K562 (cell line): ENCODE data around the gene PRKACG. TPM values are rescaled to one million over a fixed set of nuclear protein-coding genes. Genes with fewer than 3 reads are reported as not detected.

ENCODE experiments used
- ATAC-seq: fragments of 200-7000 bp; cut with Tn5 transposase; 3 replicates; pipeline ENCODE4 v1.9.1; 2020; ENCODE audit warnings: moderate library complexity
- BruUV-seq: library from RNA; stranded (reverse); fragments of 400-500 nt; replicated peaks from 2 replicates; lab custom pipeline; 2021; lab: Mats Ljungman, UMichigan
- CTCF ChIA-PET: fragments of 300-600 bp; formaldehyde crosslinking; extraction: SDS; loops from one replicate; lab custom pipeline; 2021; ENCODE audit warnings: low intra/inter-chr PET ratio; lab: Yijun Ruan, JAX
- POLR2A ChIA-PET: fragments of 300-600, 350-650 bp; sonication (Branson Sonifier 250); formaldehyde crosslinking; extraction: SDS; loops from one replicate; lab custom pipeline; 2021; ENCODE audit warnings: antibody characterized with exemption, inconsistent platforms; lab: Yijun Ruan, JAX
- DNase-seq, 4 experiments: peaks; one replicate each; pipeline versions ENCODE4 v3.0.0 to v3.0.0-alpha.2; 2011 to 2018; ENCODE audit warnings: low spot score in 3 of 4, mixed read lengths in 3 of 4; ENCODE audit errors: extremely low read depth in 1 of 4
- FAIRE-seq: peaks from 2 replicates; lab custom pipeline; 2011; peaks lifted over from hg19 to GRCh38; lab: Jason Lieb, UNC
- H2AFZ ChIP-seq: 2 replicates; pipeline ENCODE4 v1.6.0; 2011; ENCODE audit warnings: low read depth, low read length, control low read depth, inconsistent platforms
- H3K27ac ChIP-seq: fragments of 200-600 bp; 3 replicates; pipeline ENCODE4 v1.8.0; 2011; ENCODE audit warnings: low read depth, mild to moderate bottlenecking, control low read depth, inconsistent platforms, low read length, moderate library complexity, mixed read lengths; ENCODE audit errors: extremely low read depth
- H3K27me3 ChIP-seq, 2 experiments: fragments of 300-600 bp in 1 of 2; 2 replicates in 1 of 2; 3 replicates in 1 of 2; pipeline versions ENCODE4 v1.6.0 to v1.8.0; 2011; ENCODE audit warnings: inconsistent platforms in 2 of 2, low read length in 2 of 2, mild to moderate bottlenecking in 1 of 2, mixed read lengths in 1 of 2, moderate library complexity in 1 of 2; ENCODE audit not compliant: control insufficient read depth in 2 of 2, insufficient read depth in 2 of 2
- H3K36me3 ChIP-seq: fragments of 300-600 bp; 3 replicates; pipeline ENCODE4 v1.8.0; 2011; ENCODE audit warnings: mild to moderate bottlenecking, low read length, inconsistent platforms; ENCODE audit not compliant: control insufficient read depth, insufficient read depth
- H3K4me1 ChIP-seq, 2 experiments: fragments of 200-600 bp in 1 of 2; replicated peaks in 1 of 2; 2 replicates in 1 of 2; 3 replicates in 1 of 2; pipeline versions ENCODE4 v1.5.1 to v1.8.0; 2011; ENCODE audit warnings: inconsistent platforms in 2 of 2, low read length in 2 of 2, mild to moderate bottlenecking in 1 of 2, mixed read lengths in 1 of 2, moderate library complexity in 1 of 2; ENCODE audit not compliant: control insufficient read depth in 2 of 2, insufficient read depth in 2 of 2
- H3K4me2 ChIP-seq: 2 replicates; pipeline ENCODE4 v1.6.1; 2011; ENCODE audit warnings: low read length, control low read depth, inconsistent platforms, mixed read lengths; ENCODE audit not compliant: insufficient read depth
- H3K4me3 ChIP-seq: fragments of 200-600 bp; sonication (generic), shearing (Covaris generic); 2 replicates; pipeline ENCODE4 v1.5.1; 2016; ENCODE audit warnings: control low read depth, inconsistent platforms
- H3K79me2 ChIP-seq: fragments of 200-600 bp; 3 replicates; pipeline ENCODE4 v1.8.0; 2011; ENCODE audit warnings: low read length, inconsistent platforms; ENCODE audit not compliant: control insufficient read depth, insufficient read depth
- H3K9ac ChIP-seq, 2 experiments: 2 replicates each; pipeline versions ENCODE4 v1.6.0 to v1.6.1; 2011; ENCODE audit warnings: low read depth in 2 of 2, low read length in 2 of 2, control low read depth in 1 of 2, inconsistent platforms in 1 of 2, mild to moderate bottlenecking in 1 of 2, mixed read lengths in 1 of 2; ENCODE audit not compliant: insufficient read depth in 1 of 2
- H3K9me1 ChIP-seq: one replicate; pipeline ENCODE4 v1.6.0; 2011; ENCODE audit warnings: inconsistent platforms, mild to moderate bottlenecking, low read length, moderate library complexity; ENCODE audit not compliant: control insufficient read depth, insufficient read depth
- H3K9me3 ChIP-seq: replicated peaks from 2 replicates; pipeline ENCODE4 v1.5.1; 2011; ENCODE audit warnings: low read depth, low read length, inconsistent platforms; ENCODE audit not compliant: control insufficient read depth, insufficient read depth
- H4K20me1 ChIP-seq: replicated peaks from 2 replicates; pipeline ENCODE4 v1.6.1; 2011; ENCODE audit warnings: low read length, inconsistent platforms, mixed read lengths; ENCODE audit not compliant: control insufficient read depth, insufficient read depth
- ATF3 ChIP-seq, 2 experiments: fragments of 450-650 bp in 1 of 2; sonication (generic) in 1 of 2; formaldehyde crosslinking in 1 of 2; IDR thresholded peaks in 1 of 2; conservative IDR thresholded peaks in 1 of 2; 2 replicates each; pipeline versions ENCODE4 v1.6.1 to v1.8.1; 2016 to 2023; ENCODE audit warnings: mild to moderate bottlenecking in 2 of 2, moderate library complexity in 2 of 2, inconsistent platforms in 1 of 2, missing genetic modification reagents in 1 of 2
- FOXK1 ChIP-seq: sonication (generic); formaldehyde crosslinking; IDR thresholded peaks from 2 replicates; pipeline ENCODE4 v1.8.0; 2022; ENCODE audit warnings: missing genetic modification reagents, mild to moderate bottlenecking, borderline replicate concordance
- GABPA ChIP-seq: fragments of 200-800 bp; sonication (Bioruptor generic); conservative IDR thresholded peaks from 2 replicates; pipeline ENCODE4 v1.6.1; 2016; ENCODE audit warnings: low read depth, missing genetic modification characterization, missing compliant biosample characterization
- HDAC2 ChIP-seq: fragments of 450-650 bp; IDR thresholded peaks from 2 replicates; pipeline ENCODE4 v1.6.1; 2016; ENCODE audit warnings: mild to moderate bottlenecking
- HDAC3 ChIP-seq: fragments of 450-650 bp; IDR thresholded peaks from 2 replicates; pipeline ENCODE4 v1.6.1; 2018; ENCODE audit warnings: borderline replicate concordance, mild to moderate bottlenecking, moderate library complexity; ENCODE audit not compliant: partially characterized antibody
- MCM5 ChIP-seq: fragments of 450-650 bp; IDR thresholded peaks from 2 replicates; pipeline ENCODE4 v1.6.1; 2016; ENCODE audit warnings: low read depth
- MTA1 ChIP-seq: fragments of 450-650 bp; IDR thresholded peaks from 2 replicates; pipeline ENCODE4 v1.6.1; 2017; ENCODE audit warnings: borderline replicate concordance
- RAD51 ChIP-seq: fragments of 450-650 bp; IDR thresholded peaks from 2 replicates; pipeline ENCODE4 v1.7.1; 2016; ENCODE audit warnings: low read depth, mild to moderate bottlenecking, borderline replicate concordance
- SIRT6 ChIP-seq: IDR thresholded peaks from one replicate; pipeline ENCODE4 v1.6.1; 2012; ENCODE audit warnings: low read depth, mild to moderate bottlenecking, control low read depth, inconsistent platforms, low read length, moderate library complexity
- STAT5B ChIP-seq: fragments of 250-450 bp; sonication (Bioruptor Pico); IDR thresholded peaks from 2 replicates; pipeline ENCODE4 v1.8.0; 2021; ENCODE audit warnings: mild to moderate bottlenecking, inconsistent platforms
- TFE3 ChIP-seq: fragments of 450-650 bp; formaldehyde crosslinking; IDR thresholded peaks from 2 replicates; pipeline ENCODE4 v1.4.0; 2020; ENCODE audit warnings: mild to moderate bottlenecking, mixed read lengths
- TOE1 ChIP-seq, 2 experiments: fragments of 450-650 bp in 1 of 2; sonication (generic) in 1 of 2; formaldehyde crosslinking in 1 of 2; IDR thresholded peaks; 2 replicates each; pipeline versions ENCODE4 v1.7.1 to v1.8.0; 2016 to 2022; ENCODE audit warnings: borderline replicate concordance in 2 of 2, mild to moderate bottlenecking in 2 of 2, antibody characterized with exemption in 1 of 2, inconsistent platforms in 1 of 2, low read depth in 1 of 2, missing genetic modification reagents in 1 of 2, moderate library complexity in 1 of 2
- XRCC3 ChIP-seq: fragments of 450-650 bp; IDR thresholded peaks from 2 replicates; pipeline ENCODE4 v1.6.1; 2017; ENCODE audit warnings: mild to moderate bottlenecking, moderate library complexity
- ZNF41 ChIP-seq: fragments of 250-450 bp; sonication (Bioruptor Pico); conservative IDR thresholded peaks from 2 replicates; pipeline ENCODE4 v1.4.0; 2020; ENCODE audit warnings: mild to moderate bottlenecking
- ZNF830 ChIP-seq: fragments of 250-450 bp; sonication (Bioruptor Pico); IDR thresholded peaks from 2 replicates; pipeline ENCODE4 v1.5.0; 2021; ENCODE audit warnings: mild to moderate bottlenecking
- WGBS: fragments of 100-300 bp; shearing (Covaris generic); methylation state at CpG from one replicate; pipeline ENCODE4 v1.1.6; 2016; ENCODE audit warnings: low coverage, mixed read lengths; ENCODE audit not compliant: insufficient coverage; ENCODE audit errors: missing lambda C conversion rate; 5-methylcytosine and 5-hydroxymethylcytosine counted together
- in situ Hi-C: fragments of 300-500 bp; cut with MboI; formaldehyde crosslinking; loops from 4 replicates; pipeline ENCODE4 v1.15.0; 2018; ENCODE audit warnings: inconsistent platforms, mixed read lengths
- intact Hi-C: fragments of 100-400 bp; cut with micrococcal nuclease; formaldehyde crosslinking; loops from 2 replicates; pipeline ENCODE4 v1.14.2; 2022
- polyA plus RNA-seq, 8 experiments: library from polyadenylated mRNA; depleted of rRNA in 4 of 8; stranded (reverse) in 5 of 8; unstranded in 3 of 8; fragments of >200 nt; fragmentation: Nextera tagmentation in 2 of 8; fragmentation: Illumina TruSeq in 1 of 8; extraction: Ambion mirVana in 2 of 8; extraction: Trizol in 1 of 8; gene quantifications; 2 replicates each; pipeline versions ENCODE4 v1.2.1 to v1.2.3, GENCODE V29; 2011 to 2014; ENCODE audit warnings: inconsistent platforms in 1 of 8, missing spikeins in 1 of 8
- total RNA-seq, 7 experiments: library from RNA; depleted of rRNA in 6 of 7; stranded (reverse); fragments of >200 nt in 6 of 7; fragmentation: Illumina TruSeq in 2 of 7; extraction: Trizol in 2 of 7; gene quantifications; 2 replicates each; pipeline versions ENCODE4 v1.2.1 to v1.2.3, GENCODE V29; 2011 to 2021; ENCODE audit warnings: low replicate concordance in 1 of 7
- TF ChIP-seq, protein P1 (sequence below): fragments of 450-650 bp; formaldehyde crosslinking; conservative IDR thresholded peaks from 2 replicates; pipeline ENCODE4 v1.4.0; 2022; ENCODE audit warnings: mild to moderate bottlenecking, missing genetic modification characterization
- TF ChIP-seq, protein P2 (sequence below): sonication (generic); formaldehyde crosslinking; IDR thresholded peaks from 2 replicates; pipeline ENCODE4 v1.5.0; 2020; ENCODE audit warnings: missing genetic modification reagents

Gene PRKACG
- total and polyA plus RNA-seq, 9 of the 15 experiments (the other 6 are each of a cell fraction or from before 2014, with no cell fraction given), result not detected

DNA sequence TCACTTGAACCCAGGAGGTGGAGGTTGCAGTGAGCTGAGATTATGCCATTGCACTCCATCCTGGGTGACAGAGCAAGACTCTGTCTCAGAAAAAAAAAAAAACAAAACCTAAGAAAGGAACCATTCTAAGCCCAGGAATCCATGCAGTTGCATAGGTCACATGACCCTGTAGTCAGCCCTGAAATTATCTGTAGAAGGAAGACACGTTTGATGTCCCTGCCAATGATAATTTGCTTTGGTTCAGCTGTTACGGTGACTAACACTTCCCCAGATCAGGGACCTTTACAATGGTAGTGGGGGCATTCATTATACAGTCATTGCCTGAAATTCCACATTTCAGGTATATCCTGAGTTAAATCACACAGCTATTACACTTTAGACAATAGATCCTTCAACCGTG lies 50.5 kb downstream of the PRKACG start:
- Histone ChIP-seq H3K79me2 (no peaks in the 10 kb centered on the region), H3K9me1 (no peaks in the 10 kb centered on the region), H4K20me1 (no peaks in the 10 kb centered on the region), H3K36me3 (no peaks in the 10 kb centered on the region), H3K4me2 (no peak overlapping the region), H3K27ac (no peak overlapping the region), H3K9ac (no peak overlapping the region), H3K4me1 (peaks cover 5 to 9% of the 10 kb centered on the region in 2 experiments; a peak in 2 of 5 replicates), H3K9me3 (no peaks in the 10 kb centered on the region; the same call in 1 of the 2 replicates), H3K27me3 (no peaks in the 10 kb centered on the region), H3K4me3 (no peak overlapping the region), H2AFZ (no peak overlapping the region)
- FAIRE-seq, result no peak
- WGBS, result 47% methylated on average over 3 of the region's 3 CpGs
- POLR2A ChIA-PET, result interaction anchor here (1.5 to 1.8 kb wide), 2 partner anchors 10 to 13 kb away, joined by 4 to 7 read pairs; no protein-coding TSS in a partner anchor
- BruUV-seq, result no TSS peak
- no peak for ATAC-seq
- DNase-seq, result no peak
- in situ Hi-C loops, result no loop called here
- TF ChIP-seq HDAC2 (no peak), MCM5 (no peak), RAD51 (peak; percentile 57), ATF3 (IDR thresholded peaks at IDR 0.05) (no peak), ATF3 (CRISPR knock-in tag; conservative IDR thresholded peaks at IDR 0.05) (no peak), MTA1 (no peak), SIRT6 (no peak), TOE1 (IDR thresholded peaks at IDR 0.05; ENCODE audit: borderline replicate concordance) (0 out of 2 replicates have a peak, but pooled peaks have one; percentile 61), TOE1 (CRISPR knock-in tag; IDR thresholded peaks at IDR 0.05; ENCODE audit: borderline replicate concordance, low read depth) (no peak), STAT5B (CRISPR knock-in tag) (no peak), GABPA (tag) (no peak), HDAC3 (no peak), FOXK1 (CRISPR knock-in tag) (no peak), XRCC3 (no peak), ZNF41 (CRISPR knock-in tag) (no peak), ZNF830 (CRISPR knock-in tag) (no peak), TFE3 (CRISPR knock-in tag) (peak; percentile 88)
- TF ChIP-seq, protein P1, sequence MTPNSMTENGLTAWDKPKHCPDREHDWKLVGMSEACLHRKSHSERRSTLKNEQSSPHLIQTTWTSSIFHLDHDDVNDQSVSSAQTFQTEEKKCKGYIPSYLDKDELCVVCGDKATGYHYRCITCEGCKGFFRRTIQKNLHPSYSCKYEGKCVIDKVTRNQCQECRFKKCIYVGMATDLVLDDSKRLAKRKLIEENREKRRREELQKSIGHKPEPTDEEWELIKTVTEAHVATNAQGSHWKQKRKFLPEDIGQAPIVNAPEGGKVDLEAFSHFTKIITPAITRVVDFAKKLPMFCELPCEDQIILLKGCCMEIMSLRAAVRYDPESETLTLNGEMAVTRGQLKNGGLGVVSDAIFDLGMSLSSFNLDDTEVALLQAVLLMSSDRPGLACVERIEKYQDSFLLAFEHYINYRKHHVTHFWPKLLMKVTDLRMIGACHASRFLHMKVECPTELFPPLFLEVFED (CRISPR knock-in tag), result no peak
- TF ChIP-seq, protein P2, sequence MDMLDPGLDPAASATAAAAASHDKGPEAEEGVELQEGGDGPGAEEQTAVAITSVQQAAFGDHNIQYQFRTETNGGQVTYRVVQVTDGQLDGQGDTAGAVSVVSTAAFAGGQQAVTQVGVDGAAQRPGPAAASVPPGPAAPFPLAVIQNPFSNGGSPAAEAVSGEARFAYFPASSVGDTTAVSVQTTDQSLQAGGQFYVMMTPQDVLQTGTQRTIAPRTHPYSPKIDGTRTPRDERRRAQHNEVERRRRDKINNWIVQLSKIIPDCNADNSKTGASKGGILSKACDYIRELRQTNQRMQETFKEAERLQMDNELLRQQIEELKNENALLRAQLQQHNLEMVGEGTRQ (CRISPR knock-in tag), result peak; percentile 32; the same call in 1 of the 2 replicates
- TF ChIP-seq, all 486 proteins: peak for 4
- intact Hi-C loops, result no loop called here
- CTCF ChIA-PET, result no interaction called here
